PC-3 (cell line): Measurements from ENCODE around the gene FOXN3.

ENCODE experiments used
- CTCF ChIP-seq: fragments of 300-600 bp; sonication (generic); conservative IDR thresholded peaks from 2 replicates; pipeline ENCODE4 v1.5.1; 2017; ENCODE audit warnings: antibody characterized with exemption, low read depth, mild to moderate bottlenecking, low read length
- EZH2 ChIP-seq: fragments of 300-600 bp; sonication (generic); IDR thresholded peaks from one replicate; pipeline ENCODE4 v1.6.1; 2017; ENCODE audit warnings: antibody characterized with exemption, mild to moderate bottlenecking, low read length; ENCODE audit not compliant: unreplicated experiment
- EZH2phosphoT487 ChIP-seq: fragments of 300-600 bp; sonication (generic); IDR thresholded peaks from 2 replicates; pipeline ENCODE4 v1.6.1; 2018; ENCODE audit warnings: mild to moderate bottlenecking, antibody characterized with exemption, low read length, borderline replicate concordance

- TF ChIP-seq CTCF (no peak), EZH2 (no peak), EZH2phosphoT487 (no peak)
Observed at GRCh38 chr14:89379891-89380820, 36.9 kb downstream of the FOXN3 start.
